Midbrain (tissue), 1 donor: ENCODE results near the gene ERCC6L2.

Experiments used
- DNase-seq: peaks from one replicate; lab custom pipeline; 2025; lab: John Stamatoyannopoulos, UW

Gene ERCC6L2, protein sequence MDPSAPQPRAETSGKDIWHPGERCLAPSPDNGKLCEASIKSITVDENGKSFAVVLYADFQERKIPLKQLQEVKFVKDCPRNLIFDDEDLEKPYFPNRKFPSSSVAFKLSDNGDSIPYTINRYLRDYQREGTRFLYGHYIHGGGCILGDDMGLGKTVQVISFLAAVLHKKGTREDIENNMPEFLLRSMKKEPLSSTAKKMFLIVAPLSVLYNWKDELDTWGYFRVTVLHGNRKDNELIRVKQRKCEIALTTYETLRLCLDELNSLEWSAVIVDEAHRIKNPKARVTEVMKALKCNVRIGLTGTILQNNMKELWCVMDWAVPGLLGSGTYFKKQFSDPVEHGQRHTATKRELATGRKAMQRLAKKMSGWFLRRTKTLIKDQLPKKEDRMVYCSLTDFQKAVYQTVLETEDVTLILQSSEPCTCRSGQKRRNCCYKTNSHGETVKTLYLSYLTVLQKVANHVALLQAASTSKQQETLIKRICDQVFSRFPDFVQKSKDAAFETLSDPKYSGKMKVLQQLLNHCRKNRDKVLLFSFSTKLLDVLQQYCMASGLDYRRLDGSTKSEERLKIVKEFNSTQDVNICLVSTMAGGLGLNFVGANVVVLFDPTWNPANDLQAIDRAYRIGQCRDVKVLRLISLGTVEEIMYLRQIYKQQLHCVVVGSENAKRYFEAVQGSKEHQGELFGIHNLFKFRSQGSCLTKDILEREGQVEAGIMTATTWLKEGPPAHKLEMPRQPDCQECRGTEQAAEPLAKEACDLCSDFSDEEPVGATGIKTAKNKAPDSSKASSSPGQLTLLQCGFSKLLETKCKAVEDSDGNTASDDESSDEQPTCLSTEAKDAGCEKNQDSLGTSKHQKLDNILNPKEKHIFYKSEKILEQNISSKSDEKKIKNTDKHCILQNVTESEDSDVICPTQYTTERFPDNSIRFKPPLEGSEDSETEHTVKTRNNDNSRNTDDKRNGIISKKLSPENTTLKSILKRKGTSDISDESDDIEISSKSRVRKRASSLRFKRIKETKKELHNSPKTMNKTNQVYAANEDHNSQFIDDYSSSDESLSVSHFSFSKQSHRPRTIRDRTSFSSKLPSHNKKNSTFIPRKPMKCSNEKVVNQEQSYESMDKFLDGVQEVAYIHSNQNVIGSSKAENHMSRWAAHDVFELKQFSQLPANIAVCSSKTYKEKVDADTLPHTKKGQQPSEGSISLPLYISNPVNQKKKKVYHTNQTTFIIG (N-terminal part only)

GRCh38 chr9:95875305-95876137 lies at the start of gene ERCC6L2:
TSS of gene ERCC6L2 (plus strand) at chr9:95875691. CDS start at chr9:95876039, 348 bp downstream.
- peak; percentile 94 for DNase-seq

DNA sequence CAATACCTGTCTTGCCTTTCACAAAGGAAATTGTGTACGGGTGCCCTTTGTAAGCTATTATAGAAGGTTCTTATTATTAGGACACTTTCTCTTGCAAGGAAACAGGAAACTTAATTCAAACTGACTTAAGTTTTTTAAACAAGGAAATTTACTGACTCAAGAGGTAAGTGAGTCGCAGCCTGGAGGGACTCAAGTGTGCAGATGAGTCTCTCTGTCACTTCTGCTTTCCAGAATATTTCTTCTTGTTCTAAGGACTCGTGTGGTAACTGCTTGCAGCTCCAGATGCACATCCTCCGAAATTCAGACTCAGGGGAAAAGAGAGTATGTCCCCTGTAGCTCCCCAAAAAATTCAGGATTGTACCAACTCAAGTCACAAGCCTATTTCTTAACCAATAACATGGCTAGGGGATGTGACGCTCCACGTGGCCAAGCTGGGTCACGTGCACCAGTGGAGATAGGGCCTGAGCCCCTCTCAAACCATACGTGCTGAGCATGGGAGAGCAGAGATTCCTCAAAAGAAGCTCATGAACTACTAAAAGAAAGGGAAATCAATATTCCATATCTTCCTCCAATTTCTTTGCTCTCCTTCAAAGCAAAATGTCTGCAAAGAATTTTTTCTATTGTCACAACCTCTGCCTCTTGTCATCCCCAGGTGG lies 49.2 kb upstream of the ERCC6L2 start:
- no peak for DNase-seq

DNA sequence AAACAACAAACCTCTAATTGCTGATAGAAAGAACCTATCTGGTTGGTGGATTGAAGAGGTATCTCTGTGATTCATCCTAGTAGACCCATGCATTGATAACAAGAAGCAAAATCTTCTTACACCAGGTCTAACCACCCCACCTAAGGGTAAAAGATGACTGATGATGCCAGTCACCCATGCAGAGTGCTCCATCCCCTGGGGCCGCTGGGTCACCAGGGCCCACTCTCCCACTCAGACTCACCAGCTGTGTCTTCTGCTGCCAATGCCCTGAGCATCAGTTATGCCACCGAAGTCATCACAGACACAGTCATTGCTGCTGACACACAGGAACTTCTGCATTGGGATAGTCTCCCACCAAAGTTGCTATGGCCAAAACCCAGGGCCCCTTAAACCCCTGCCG lies 44.7 kb upstream of the ERCC6L2 start:
- no peak for DNase-seq

DNA sequence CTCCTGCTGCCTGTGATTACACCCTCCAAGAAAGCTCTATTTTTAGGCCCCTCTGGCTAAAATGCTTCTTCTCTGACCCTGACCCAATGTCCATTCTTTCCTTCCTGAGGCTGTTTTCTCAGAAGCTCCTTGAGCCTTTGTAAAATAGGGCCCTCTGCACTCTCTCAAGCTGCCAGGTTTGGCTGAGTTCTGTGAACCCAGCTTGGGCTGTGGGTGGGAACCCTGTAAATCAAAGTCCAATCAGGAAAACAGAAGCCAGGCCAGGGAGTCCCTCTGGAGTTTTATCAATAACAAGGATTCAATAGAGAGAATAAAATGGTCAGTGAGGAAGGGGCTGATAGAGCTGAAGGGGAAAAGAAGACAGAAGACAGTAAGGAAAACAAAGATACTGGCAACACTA lies 43.7 kb upstream of the ERCC6L2 start:
- DNase-seq, result no peak

GRCh38 chr9:95833546-95834178 lies 41.8 kb upstream of the ERCC6L2 start:
- no peak for DNase-seq

GRCh38 chr9:95834281-95834907 lies 41.1 kb upstream of the ERCC6L2 start:
- DNase-seq, result no peak

DNA sequence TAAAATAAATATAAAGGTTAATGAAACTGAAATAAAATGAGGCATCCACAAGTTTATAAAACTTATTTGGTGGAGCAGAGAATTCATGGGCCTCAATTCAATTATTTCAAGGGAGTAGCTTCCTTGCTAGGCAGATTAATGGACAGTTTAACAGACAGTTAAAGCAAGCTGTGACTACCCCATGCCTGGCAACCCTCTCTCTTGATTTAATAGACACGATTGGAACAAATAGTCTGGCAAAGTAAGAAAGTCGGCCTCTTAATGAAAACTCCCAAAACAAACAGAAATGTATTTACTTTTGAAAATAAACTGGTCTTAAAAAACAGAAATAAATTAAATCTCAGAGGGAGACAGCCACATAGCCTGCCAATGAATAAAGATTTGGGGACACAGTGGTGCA lies 40.1 kb upstream of the ERCC6L2 start:
- DNase-seq, result no peak

DNA sequence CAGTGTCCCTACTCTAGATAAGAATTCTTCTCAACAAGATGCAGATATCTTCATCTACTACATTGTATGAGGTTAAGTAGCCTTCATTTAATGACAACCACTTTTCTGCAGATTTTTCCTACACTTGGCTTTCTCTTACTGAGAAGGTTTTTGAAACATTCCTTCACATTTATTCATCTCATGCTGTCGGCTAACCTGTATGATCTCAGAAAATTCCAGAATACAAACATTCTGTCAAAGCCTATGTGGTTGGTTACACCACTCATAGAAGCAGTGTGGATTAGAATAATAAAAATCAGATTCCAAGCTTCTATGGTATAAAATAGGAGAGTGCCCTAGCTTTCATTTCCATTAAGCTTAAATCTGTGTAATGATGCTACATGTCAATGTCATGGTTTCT lies 39.4 kb upstream of the ERCC6L2 start:
- no peak for DNase-seq

DNA sequence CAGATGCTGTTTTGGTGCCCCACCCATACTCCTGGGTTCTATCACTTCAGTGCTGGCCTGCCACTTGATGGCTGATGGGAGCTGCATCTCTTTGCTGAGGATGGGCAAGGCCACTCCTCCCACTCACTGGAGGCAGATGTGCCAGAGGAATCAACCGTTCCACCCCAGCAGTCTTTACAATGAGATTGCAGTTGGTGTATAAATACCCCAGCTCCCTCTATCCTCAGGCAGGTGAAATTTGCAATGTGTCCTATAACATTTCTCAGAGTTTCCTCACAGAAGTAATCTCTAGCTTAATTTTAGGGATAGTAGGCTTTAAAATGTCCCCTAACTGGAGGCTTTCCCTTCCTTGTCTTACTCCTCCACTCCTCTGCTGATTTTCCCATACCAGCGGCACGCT lies 36.5 kb upstream of the ERCC6L2 start:
- no peak for DNase-seq

GRCh38 chr9:95840074-95840473 lies 35.4 kb upstream of the ERCC6L2 start:
- no peak for DNase-seq

- no peak for DNase-seq
Observed at GRCh38 chr9:95841377-95841776, 34.1 kb upstream of the ERCC6L2 start.

DNA sequence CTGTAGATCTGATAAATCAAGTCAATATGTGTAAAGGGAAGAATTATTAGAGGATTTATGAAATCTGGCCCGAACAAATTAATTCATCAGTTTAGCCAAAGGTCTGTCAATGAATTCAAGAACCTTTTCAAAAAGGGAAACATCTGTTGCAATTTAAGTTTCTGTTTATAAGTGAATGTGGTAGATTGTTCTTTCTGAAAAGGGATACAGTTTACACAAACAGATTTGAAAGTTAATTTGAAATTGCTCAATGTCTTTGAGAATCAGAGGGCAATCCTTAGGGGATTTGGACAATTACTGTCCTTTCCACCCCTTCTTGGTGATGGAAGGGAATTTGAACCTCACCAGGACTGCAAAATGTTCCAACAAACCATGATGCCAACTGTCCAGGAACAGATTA lies 29.7 kb upstream of the ERCC6L2 start:
- DNase-seq, result no peak

GRCh38 chr9:95848764-95849163 lies 26.7 kb upstream of the ERCC6L2 start:
- DNase-seq, result no peak

GRCh38 chr9:95852059-95853032 lies 23.1 kb upstream of the ERCC6L2 start:
- peak; percentile 29 for DNase-seq

GRCh38 chr9:95854386-95855020 lies 21.0 kb upstream of the ERCC6L2 start:
- no peak for DNase-seq

DNA sequence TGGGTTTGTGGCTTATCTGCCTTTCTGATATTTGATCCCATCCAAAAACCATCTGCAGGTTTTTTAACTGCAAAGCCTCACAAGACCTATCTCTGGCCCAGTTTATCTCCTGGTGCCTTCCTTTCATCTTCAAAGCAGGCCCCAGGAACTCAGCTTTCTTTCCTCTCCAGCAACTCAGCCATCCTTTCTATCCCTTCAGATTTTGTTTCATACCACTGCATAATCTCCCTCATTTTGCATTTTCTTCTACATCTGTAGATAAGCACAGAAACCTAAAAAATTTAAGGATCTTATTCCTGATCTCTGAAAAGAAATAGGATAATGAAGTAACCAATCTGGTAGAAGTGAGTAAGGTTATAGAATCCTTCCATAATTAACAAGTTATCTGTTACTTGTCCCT lies 19.5 kb upstream of the ERCC6L2 start:
- DNase-seq, result no peak

- DNase-seq, result no peak
Observed at GRCh38 chr9:95857124-95857523, 18.4 kb upstream of the ERCC6L2 start.

DNA sequence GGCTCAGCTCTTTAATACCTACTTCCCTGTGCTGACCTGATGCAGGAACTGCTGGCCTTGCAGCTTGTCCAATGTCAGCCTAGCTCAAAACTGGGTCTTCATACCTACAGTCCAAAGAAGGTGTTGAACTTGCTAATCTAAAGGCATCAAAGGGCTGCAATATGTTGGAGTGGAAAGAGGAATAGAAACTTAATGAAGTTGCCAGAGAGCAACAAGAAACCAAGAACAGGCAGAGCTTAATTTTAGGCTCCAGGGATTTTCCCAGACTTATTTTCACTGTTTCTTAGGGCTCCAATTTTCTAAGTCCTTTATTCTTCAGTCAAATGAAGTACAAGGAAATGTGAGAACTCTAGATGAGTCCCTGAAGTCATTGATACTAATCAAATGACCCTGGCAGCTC lies 17.6 kb upstream of the ERCC6L2 start:
- no peak for DNase-seq
